ENCODE results near the gene NPNT. TPM values are rescaled to one million over a fixed set of nuclear protein-coding genes. Genes with fewer than 3 reads are reported as not detected.

NPNT gene
- total RNA-seq, 4 donors from 2014 or later, result 43.2 to 87.0 (median 59.4) TPM

GRCh38 chr4:105924341-105924740 lies 29.1 kb downstream of the NPNT start:
- 93% methylated on average over 1 of the region's 1 CpG for WGBS
- Histone ChIP-seq H3K9me3 (no peaks in the 10 kb centered on the region), H3K4me3 (no peak overlapping the region), H3K27me3 (no peaks in the 10 kb centered on the region), H3K27ac (replicated peaks in 1 of 4) (no peak overlapping the region), H3K36me3 (no peaks in the 10 kb centered on the region), H3K4me1 (no peaks in the 10 kb centered on the region)
- TF ChIP-seq EP300 (IDR thresholded peaks at IDR 0.05) (no peak), POLR2AphosphoS5 (IDR thresholded peaks at IDR 0.05) (no peak)
- intact Hi-C loops (cut with DNase I), result no loop called here
- DNase-seq (ENCODE audit: extremely low spot score), result no peak

- intact Hi-C loops (cut with DNase I), result no loop called here
Measured at GRCh38 chr4:105930698-105931097, 35.4 kb downstream of the NPNT start.

GRCh38 chr4:105933083-105933482 lies 37.8 kb downstream of the NPNT start:
- 98% methylated on average over 2 of the region's 2 CpGs for WGBS
- Histone ChIP-seq H3K9me3 (no peaks in the 10 kb centered on the region), H3K4me3 (no peak overlapping the region), H3K36me3 (no peaks in the 10 kb centered on the region), H3K27ac (replicated peaks in 1 of 4) (no peak overlapping the region), H3K4me1 (no peaks in the 10 kb centered on the region), H3K27me3 (no peaks in the 10 kb centered on the region)
- intact Hi-C loops (cut with DNase I), result no loop called here
- DNase-seq (ENCODE audit: extremely low spot score), result no peak
- TF ChIP-seq EP300 (IDR thresholded peaks at IDR 0.05) (no peak), POLR2AphosphoS5 (IDR thresholded peaks at IDR 0.05) (no peak), POLR2A (IDR thresholded peaks at IDR 0.05; ENCODE audit: low read depth) (no peak), CTCF (IDR thresholded peaks at IDR 0.05) (no peak)

More at GRCh38 chr4:105930698-105931097, 35.4 kb downstream of the NPNT start:
- WGBS, result 82% methylated on average over 2 of the region's 2 CpGs
- TF ChIP-seq POLR2AphosphoS5 (IDR thresholded peaks at IDR 0.05), result no peak
- TF ChIP-seq CTCF (IDR thresholded peaks at IDR 0.05), result no peak
- TF ChIP-seq EP300 (IDR thresholded peaks at IDR 0.05), result no peak
- TF ChIP-seq POLR2A (IDR thresholded peaks at IDR 0.05; ENCODE audit: low read depth), result no peak
- no peaks in the 10 kb centered on the region for H3K9me3 ChIP-seq
- DNase-seq (ENCODE audit: extremely low spot score), result no peak
- H3K36me3 ChIP-seq, result no peaks in the 10 kb centered on the region
- no peak overlapping the region for H3K27ac ChIP-seq (replicated peaks in 1 of 4)
- H3K4me3 ChIP-seq, result no peak overlapping the region
- no peaks in the 10 kb centered on the region for H3K27me3 ChIP-seq
- H3K4me1 ChIP-seq, result no peaks in the 10 kb centered on the region

- TF ChIP-seq POLR2AphosphoS5 (IDR thresholded peaks at IDR 0.05) (no peak), CTCF (IDR thresholded peaks at IDR 0.05) (no peak), EP300 (IDR thresholded peaks at IDR 0.05) (no peak), POLR2A (IDR thresholded peaks at IDR 0.05; ENCODE audit: low read depth) (no peak)
- Histone ChIP-seq H3K27me3 (no peaks in the 10 kb centered on the region), H3K9me3 (no peaks in the 10 kb centered on the region), H3K4me3 (no peak overlapping the region), H3K4me1 (no peaks in the 10 kb centered on the region), H3K36me3 (no peaks in the 10 kb centered on the region), H3K27ac (replicated peaks in 1 of 4) (no peak overlapping the region)
- intact Hi-C loops (cut with DNase I), result no loop called here
- DNase-seq (ENCODE audit: extremely low spot score), result no peak
- 100% methylated on average over 1 of the region's 1 CpG for WGBS
Measured at GRCh38 chr4:105934386-105934785, 39.1 kb downstream of the NPNT start.

- no peaks in the 10 kb centered on the region for H3K9me3 ChIP-seq
- DNase-seq (ENCODE audit: extremely low spot score), result no peak
- H3K27ac ChIP-seq (replicated peaks in 1 of 4), result no peak overlapping the region
- H3K4me3 ChIP-seq, result no peak overlapping the region
- 87% methylated on average over 7 of the region's 7 CpGs for WGBS
- H3K36me3 ChIP-seq, result no peaks in the 10 kb centered on the region
- intact Hi-C loops (cut with DNase I), result no loop called here
- H3K27me3 ChIP-seq, result no peaks in the 10 kb centered on the region
- no peaks in the 10 kb centered on the region for H3K4me1 ChIP-seq
- TF ChIP-seq POLR2AphosphoS5 (IDR thresholded peaks at IDR 0.05) (no peak), CTCF (IDR thresholded peaks at IDR 0.05) (no peak), POLR2A (IDR thresholded peaks at IDR 0.05; ENCODE audit: low read depth) (no peak), EP300 (IDR thresholded peaks at IDR 0.05) (no peak)
Measured at GRCh38 chr4:105936901-105937300, 41.6 kb downstream of the NPNT start.
